GM19438 (cell line): ENCODE results near the gene FMO3.

Source experiments
- ATAC-seq: cut with Tn5 transposase; IDR thresholded peaks from one replicate; pipeline ENCODE4 v1.9.1; 2021; ENCODE audit warnings: low read depth; ENCODE audit not compliant: unreplicated experiment

The FMO3 gene

DNA sequence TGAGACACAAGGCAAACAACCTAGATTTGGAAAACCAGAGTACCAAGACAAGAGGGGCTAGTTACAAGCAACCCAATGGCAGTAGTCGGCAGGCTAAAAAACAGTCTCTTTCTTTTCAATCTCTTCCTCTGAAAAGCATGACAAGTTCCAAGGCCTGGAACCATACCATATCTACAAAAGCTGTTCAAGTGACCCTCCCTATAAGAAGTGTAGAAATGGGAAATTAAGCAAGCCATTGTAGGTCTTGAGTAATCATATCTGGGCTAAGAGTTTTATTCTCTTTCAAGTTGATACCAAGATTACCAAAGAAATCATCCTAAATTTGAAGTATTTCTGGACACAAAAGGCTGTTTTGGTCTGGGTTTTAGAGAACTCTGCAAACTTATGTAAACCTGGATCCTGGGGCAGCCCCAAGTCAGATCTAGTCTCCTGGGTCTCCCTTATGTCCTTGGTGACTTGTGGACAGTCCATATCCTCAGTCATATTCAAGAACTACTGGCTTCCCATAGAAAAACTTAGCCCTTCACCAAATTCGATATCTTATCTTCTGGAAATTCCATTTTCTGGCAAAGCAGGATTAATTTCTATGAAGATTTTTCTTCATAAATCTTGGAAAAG is 24.7 kb downstream of the FMO3 start:
- no peak for ATAC-seq

DNA sequence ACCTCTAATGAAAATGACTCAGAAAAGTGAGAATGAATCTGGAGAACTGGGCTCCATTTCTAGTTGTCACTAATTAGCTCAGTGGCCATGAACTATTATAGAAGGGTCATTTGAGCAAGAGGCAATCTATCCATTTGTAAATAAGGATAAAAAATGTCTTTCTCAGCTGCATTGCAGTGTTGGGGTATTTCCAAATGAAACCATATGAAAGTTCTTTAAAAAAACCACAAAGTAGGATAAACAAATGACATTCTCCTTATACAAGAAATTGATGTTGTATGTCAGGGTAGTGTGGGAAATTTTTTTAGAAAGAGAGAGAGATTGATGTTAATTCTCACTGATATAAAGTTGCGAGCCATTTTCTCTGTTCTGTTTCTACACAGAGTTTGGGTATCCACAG is 26.0 kb downstream of the FMO3 start:
- ATAC-seq, result no peak

- ATAC-seq, result no peak
Observed at GRCh38 chr1:171117085-171117484, 26.4 kb downstream of the FMO3 start.

GRCh38 chr1:171119648-171120047 is 28.9 kb downstream of the FMO3 start:
- ATAC-seq, result no peak

DNA sequence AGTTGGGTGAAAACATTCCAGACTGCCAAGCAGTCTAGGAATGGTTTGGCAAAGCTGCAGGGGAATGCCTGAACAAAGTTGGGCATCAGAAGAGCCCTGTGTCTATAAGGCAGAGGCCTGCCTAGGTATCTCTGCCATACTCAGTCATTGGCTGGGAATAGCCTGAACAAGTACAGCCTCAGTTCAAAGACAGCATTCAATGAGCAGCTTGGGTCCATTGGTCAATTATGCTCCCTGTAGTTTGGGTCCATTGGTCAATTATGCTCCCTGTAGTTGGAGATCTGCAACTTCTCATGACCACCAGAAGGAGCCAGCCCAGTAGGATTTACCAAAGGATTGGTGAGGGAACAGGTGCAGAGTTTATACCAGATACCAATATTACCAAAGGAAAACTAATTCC is 31.6 kb downstream of the FMO3 start:
- ATAC-seq, result no peak

GRCh38 chr1:171122893-171123292 is 32.2 kb downstream of the FMO3 start:
- no peak for ATAC-seq

DNA sequence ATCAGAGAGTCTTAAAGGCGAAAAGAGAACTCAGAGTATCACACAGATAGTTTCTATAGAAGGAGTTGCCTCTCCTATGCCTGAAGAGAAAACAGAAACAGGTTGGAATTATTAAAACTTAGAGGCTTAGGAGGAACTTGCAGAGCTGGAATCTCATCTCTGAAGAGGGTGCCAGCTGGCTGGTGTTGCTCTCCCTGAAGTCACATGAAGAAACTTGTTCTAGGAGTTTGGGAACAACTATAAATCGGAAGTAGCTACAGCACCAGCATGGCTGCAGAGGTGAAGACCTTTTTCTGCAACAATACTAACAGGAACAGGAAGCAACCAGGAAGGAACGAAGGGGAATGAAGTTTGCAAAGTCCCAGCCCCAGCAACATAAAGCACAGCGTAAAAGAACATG is 35.8 kb downstream of the FMO3 start:
- ATAC-seq, result no peak

- no peak for ATAC-seq
Observed at GRCh38 chr1:171127099-171127498, 36.4 kb downstream of the FMO3 start.

DNA sequence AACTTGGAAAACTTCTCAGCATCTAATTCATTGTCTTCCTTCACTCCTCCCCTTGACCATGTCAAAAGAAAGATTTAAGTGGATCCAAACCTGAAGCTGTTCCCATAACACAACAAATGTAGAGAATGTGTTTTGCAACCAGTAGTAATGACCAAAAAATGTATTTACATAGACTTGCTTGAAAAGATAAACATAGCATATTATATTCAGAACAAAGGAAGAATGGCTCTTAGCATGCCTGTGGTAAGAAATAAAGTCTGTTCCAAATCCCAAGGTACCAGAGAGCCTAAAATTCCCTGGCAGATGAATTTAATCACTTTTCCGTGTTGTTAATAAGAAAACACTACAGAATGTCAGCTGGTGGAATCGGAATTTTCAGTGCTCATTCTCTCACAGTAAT is 36.8 kb downstream of the FMO3 start:
- no peak for ATAC-seq

DNA sequence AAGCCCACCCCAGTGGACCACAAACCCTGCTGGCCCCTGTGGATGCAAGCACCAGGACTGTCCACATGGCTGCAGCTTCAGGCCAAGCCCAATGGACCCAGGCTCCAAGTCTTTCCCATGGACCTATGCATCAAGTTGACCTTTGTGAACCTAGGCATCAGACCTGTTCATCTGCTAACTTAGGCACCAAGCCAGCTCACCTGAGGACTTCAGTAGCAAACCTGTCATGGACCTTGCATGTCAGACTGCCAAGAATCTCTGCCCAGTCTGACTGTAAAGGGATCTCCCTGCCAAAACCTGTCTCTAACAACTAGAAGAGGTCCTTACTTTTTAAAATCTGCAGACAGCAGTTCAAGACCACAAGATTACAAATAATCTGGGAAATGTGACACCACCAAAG is 37.8 kb downstream of the FMO3 start:
- no peak for ATAC-seq

- no peak for ATAC-seq
Observed at GRCh38 chr1:171134204-171134923, 43.7 kb downstream of the FMO3 start.

- ATAC-seq, result no peak
Observed at GRCh38 chr1:171137580-171137979, 46.9 kb downstream of the FMO3 start.

DNA sequence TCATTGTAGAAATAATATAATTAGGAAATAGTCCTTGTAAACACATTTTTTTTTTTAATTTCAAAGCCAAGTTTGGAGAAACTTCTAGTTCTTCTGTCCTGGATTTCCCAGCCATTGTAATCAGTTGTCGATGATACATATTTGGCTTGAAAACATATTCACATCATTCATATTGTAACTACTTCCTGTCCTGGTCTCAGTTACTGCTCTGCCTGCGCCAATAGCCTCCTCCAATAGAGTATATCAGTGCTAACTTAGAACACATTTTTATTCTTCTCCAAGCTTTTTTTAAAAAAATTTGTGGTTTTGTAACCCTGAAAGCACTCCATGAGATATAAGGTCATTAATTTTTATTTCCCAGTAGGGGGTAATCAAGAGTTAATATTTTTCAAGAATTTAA is 48.3 kb downstream of the FMO3 start:
- ATAC-seq, result no peak

DNA sequence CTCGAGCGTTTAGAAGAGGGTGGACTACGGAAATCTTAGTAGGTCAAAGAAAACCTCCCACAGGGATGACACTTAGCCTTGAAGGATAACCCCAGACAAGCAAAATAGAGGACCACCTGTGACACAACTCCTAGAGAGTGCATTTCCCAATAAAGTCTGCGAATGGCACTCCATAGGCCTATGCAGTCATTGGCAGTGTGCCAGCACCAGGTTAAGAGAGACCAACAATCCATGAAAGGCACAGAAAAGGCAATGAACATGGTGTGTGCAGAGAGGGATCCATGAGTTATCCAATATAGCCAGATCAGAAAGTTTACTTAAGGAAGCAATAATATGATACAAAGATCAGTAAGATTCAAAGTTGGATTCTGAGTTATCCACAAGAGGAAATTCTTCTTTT is 49.2 kb downstream of the FMO3 start:
- ATAC-seq, result no peak

DNA sequence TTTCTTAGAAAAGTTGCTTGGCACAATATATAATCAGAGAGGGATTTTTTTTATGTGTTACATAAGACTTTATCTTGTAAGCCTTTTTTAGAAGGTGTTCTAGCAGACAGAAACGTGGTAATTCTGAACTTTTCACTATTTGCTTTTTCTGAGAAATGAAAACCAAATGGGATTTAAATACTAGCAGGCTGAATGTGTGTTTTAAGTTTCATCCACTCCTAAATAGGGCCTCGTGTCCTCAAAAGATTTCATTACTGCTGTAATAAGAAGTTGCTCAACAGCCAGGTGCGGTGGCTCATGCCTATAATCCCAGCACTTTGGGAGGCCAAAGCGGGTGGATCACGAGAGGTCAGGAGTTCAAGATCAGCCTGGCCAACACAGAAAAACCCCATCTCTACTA is 49.7 kb downstream of the FMO3 start:
- ATAC-seq, result no peak

- ATAC-seq, result no peak
Observed at GRCh38 chr1:171140956-171141687, 50.4 kb downstream of the FMO3 start.

- no peak for ATAC-seq
Observed at GRCh38 chr1:171141688-171142415, 51.1 kb downstream of the FMO3 start.

DNA sequence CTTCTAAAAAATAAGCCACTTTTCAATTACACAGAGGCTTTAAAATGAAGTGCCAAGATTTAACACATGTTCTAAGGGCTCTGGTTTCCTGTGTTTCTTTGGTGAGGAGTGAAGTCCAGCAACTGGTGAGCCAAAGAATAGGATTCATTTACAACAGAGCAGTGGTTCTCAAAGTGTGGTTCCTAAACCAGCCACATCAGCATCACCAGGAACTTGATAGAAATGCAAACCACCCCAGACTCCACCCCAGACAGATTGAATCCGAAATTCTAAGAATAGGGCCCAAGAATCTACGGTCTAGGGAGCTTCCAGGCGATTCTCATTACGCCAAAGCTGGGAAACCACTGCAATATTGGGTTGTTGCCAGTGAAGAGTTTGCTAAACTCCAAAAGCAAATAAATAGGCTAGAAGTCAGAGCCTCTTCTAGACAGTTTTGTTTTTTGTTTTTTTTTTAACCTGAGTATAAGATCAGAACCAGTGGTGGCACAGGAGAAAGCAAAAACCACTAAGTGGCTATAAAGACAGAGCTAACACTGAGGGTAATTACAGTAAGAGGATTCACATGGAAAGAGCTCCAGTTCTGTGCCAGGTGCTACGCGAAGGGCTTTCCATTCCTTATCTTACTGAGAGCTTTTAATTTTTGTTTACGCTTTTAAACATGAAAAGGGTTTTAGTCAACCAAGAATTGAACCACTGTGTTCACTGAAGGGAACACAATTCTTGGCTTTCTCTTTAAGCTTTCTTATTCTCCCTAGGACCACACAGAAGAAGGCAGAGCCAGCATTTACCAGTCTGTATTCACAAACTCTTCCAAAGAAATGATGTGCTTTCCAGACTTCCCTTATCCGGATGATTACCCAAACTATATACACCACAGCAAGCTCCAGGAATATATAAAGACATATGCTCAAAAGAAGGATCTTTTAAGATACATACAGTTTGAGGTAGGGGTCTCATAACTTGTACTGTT is 52.0 kb downstream of the FMO3 start:
- ATAC-seq, result no peak

GRCh38 chr1:171150156-171150555 is 59.5 kb downstream of the FMO3 start:
- ATAC-seq, result no peak

DNA sequence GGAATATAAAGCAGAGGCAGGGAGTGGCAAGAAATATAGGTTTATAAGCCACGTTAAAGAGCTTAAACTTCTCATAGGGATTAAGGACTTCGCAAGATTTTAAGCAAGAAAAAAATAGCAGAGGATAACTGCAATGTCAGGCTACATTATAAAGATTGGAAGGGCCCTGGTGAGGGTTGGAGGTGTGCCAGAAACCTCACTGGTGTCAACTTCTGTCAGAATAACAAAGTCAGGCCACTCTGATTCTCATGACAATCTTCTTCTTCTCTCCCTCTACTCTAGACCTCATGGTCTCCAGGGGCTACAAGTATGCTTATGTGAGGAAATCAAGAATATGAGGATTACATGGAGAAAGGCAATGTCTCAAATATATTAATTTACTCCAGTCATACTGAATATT is 61.8 kb downstream of the FMO3 start:
- no peak for ATAC-seq
